GM23338 (cell line): ENCODE results near the gene NTNG1. TPM values are rescaled to one million over a fixed set of nuclear protein-coding genes. Genes with fewer than 3 reads are reported as not detected.

Experiments
- ATAC-seq: fragments of 200-7000 bp; cut with Tn5 transposase; 3 replicates; pipeline ENCODE4 v1.9.1; 2020
- DNase-seq: peaks from one replicate; pipeline ENCODE4 v3.0.0-alpha.2; 2015; ENCODE audit warnings: low spot score
- H2AFZ ChIP-seq: fragments of 200-600 bp; sonication (generic); 2 replicates; pipeline ENCODE4 v1.8.0; 2016; ENCODE audit warnings: antibody characterized with exemption, mild to moderate bottlenecking, moderate library complexity
- H3F3A ChIP-seq: fragments of 200-600 bp; sonication (generic); replicated peaks from 2 replicates; pipeline ENCODE4 v1.8.0; 2017; ENCODE audit warnings: antibody characterized with exemption, mixed run types, low read depth
- H3K27ac ChIP-seq: fragments of 200-600 bp; sonication (generic); 2 replicates; pipeline ENCODE4 v1.6.1; 2016; ENCODE audit warnings: low read depth
- H3K27me3 ChIP-seq: fragments of 200-600 bp; sonication (generic); 2 replicates; pipeline ENCODE4 v1.8.0; 2016; ENCODE audit warnings: mild to moderate bottlenecking, mixed run types, moderate library complexity; ENCODE audit not compliant: insufficient read depth
- H3K36me3 ChIP-seq: fragments of 200-600 bp; sonication (generic); 2 replicates; pipeline ENCODE4 v1.8.0; 2016; ENCODE audit warnings: mild to moderate bottlenecking; ENCODE audit not compliant: insufficient read depth
- H3K4me1 ChIP-seq: fragments of 200-600 bp; sonication (generic); 2 replicates; pipeline ENCODE4 v1.8.0; 2016; ENCODE audit warnings: mild to moderate bottlenecking, moderate library complexity; ENCODE audit not compliant: insufficient read depth
- H3K4me2 ChIP-seq: fragments of 200-600 bp; sonication (generic); 2 replicates; pipeline ENCODE4 v1.7.1; 2017; ENCODE audit warnings: mixed run types
- H3K4me3 ChIP-seq: fragments of 200-600 bp; sonication (generic); 2 replicates; pipeline ENCODE4 v1.6.1; 2016; ENCODE audit warnings: mixed run types
- H3K79me2 ChIP-seq: fragments of 200-600 bp; sonication (generic); replicated peaks from 2 replicates; pipeline ENCODE4 v1.8.0; 2017; ENCODE audit warnings: mild to moderate bottlenecking; ENCODE audit not compliant: insufficient read depth
- H3K9me2 ChIP-seq: fragments of 200-600 bp; sonication (generic); 2 replicates; pipeline ENCODE4 v1.8.0; 2017; ENCODE audit not compliant: insufficient read depth
- H4K20me1 ChIP-seq: fragments of 200-600 bp; sonication (generic); replicated peaks from 2 replicates; pipeline ENCODE4 v1.8.0; 2017; ENCODE audit warnings: mild to moderate bottlenecking; ENCODE audit not compliant: insufficient read depth
- H3K27ac Mint-ChIP-seq: 2 replicates; pipeline ENCODE4 v1.8.0; 2020; ENCODE audit warnings: inconsistent platforms, mild to moderate bottlenecking, moderate library complexity, mixed read lengths
- H3K27me3 Mint-ChIP-seq: 3 replicates; pipeline ENCODE4 v1.8.0; 2022; ENCODE audit warnings: low read depth, mild to moderate bottlenecking, moderate library complexity, mixed read lengths, inconsistent platforms; ENCODE audit not compliant: insufficient read depth, poor library complexity
- H3K36me3 Mint-ChIP-seq: 3 replicates; pipeline ENCODE4 v1.8.0; 2021; ENCODE audit warnings: low read depth, mild to moderate bottlenecking, inconsistent platforms, moderate library complexity, mixed read lengths
- H3K4me1 Mint-ChIP-seq: 3 replicates; pipeline ENCODE4 v1.8.0; 2020; ENCODE audit warnings: mild to moderate bottlenecking, inconsistent platforms, mixed read lengths
- H3K4me3 Mint-ChIP-seq: 3 replicates; pipeline ENCODE4 v1.8.0; 2021; ENCODE audit warnings: moderate library complexity, mild to moderate bottlenecking, inconsistent platforms, mixed read lengths
- H3K9me3 Mint-ChIP-seq: 3 replicates; pipeline ENCODE4 v1.8.0; 2020; ENCODE audit warnings: moderate library complexity, mild to moderate bottlenecking, inconsistent platforms, mixed read lengths
- CREB1 ChIP-seq: fragments of 250-450 bp; sonication (Bioruptor Pico); IDR thresholded peaks from 2 replicates; pipeline ENCODE4 v1.5.0; 2020; ENCODE audit warnings: low read depth, mild to moderate bottlenecking, moderate library complexity
- EZH2 ChIP-seq: fragments of 200-600 bp; sonication (generic); IDR thresholded peaks from one replicate; pipeline ENCODE4 v1.8.0; 2017; ENCODE audit warnings: antibody characterized with exemption, mild to moderate bottlenecking, low read depth; ENCODE audit not compliant: unreplicated experiment
- EZH2phosphoT487 ChIP-seq: fragments of 200-600 bp; sonication (generic); IDR thresholded peaks from one replicate; pipeline ENCODE4 v1.8.1; 2018; ENCODE audit warnings: antibody characterized with exemption; ENCODE audit not compliant: unreplicated experiment
- JUNB ChIP-seq: IDR thresholded peaks from one replicate; pipeline ENCODE4 v1.6.1; 2016; ENCODE audit warnings: antibody characterized with exemption; ENCODE audit not compliant: unreplicated experiment
- NANOG ChIP-seq: IDR thresholded peaks from 2 replicates; pipeline ENCODE4 v1.6.1; 2016; ENCODE audit warnings: antibody characterized with exemption, borderline replicate concordance
- POLR2AphosphoS5 ChIP-seq: IDR thresholded peaks from 2 replicates; pipeline ENCODE4 v1.6.1; 2016; ENCODE audit warnings: antibody characterized with exemption, low read depth
- STAT1 ChIP-seq: IDR thresholded peaks from one replicate; pipeline ENCODE4 v1.6.1; 2016; ENCODE audit warnings: antibody characterized with exemption; ENCODE audit not compliant: unreplicated experiment
- ZNF114 ChIP-seq: fragments of 250-450 bp; sonication (Bioruptor Pico); IDR thresholded peaks from 2 replicates; pipeline ENCODE4 v1.5.0; 2020; ENCODE audit warnings: mild to moderate bottlenecking, moderate library complexity
- ZNF331 ChIP-seq: fragments of 250-450 bp; sonication (Bioruptor Pico); IDR thresholded peaks from 2 replicates; pipeline ENCODE4 v1.5.0; 2020; ENCODE audit warnings: low read depth, mild to moderate bottlenecking, moderate library complexity
- polyA plus RNA-seq: library from polyadenylated mRNA; unstranded; fragments of >200 nt; fragmentation: Nextera tagmentation; extraction: Ambion mirVana; gene quantifications from 2 replicates; pipeline ENCODE4 v1.2.1, GENCODE V29; 2016
- total RNA-seq: library from RNA; depleted of rRNA; stranded (reverse); fragments of >200 nt; shearing (Covaris generic); gene quantifications from 2 replicates; pipeline ENCODE4 v1.2.3, GENCODE V29; 2014
- TF ChIP-seq, protein P1 (sequence below): IDR thresholded peaks from 2 replicates; pipeline ENCODE4 v1.6.1; 2016; ENCODE audit warnings: antibody characterized with exemption
- TF ChIP-seq, protein P2 (sequence below): IDR thresholded peaks from one replicate; pipeline ENCODE4 v1.6.1; 2018; ENCODE audit warnings: antibody characterized with exemption; ENCODE audit not compliant: unreplicated experiment
- TF ChIP-seq, protein P3 (sequence below), 2 experiments: fragments of 200-600 bp in 1 of 2; sonication (generic) in 1 of 2; conservative IDR thresholded peaks; 2 replicates each; pipeline versions ENCODE4 v1.5.1 to v1.6.1; 2016 to 2017; ENCODE audit warnings: antibody characterized with exemption in 2 of 2, low read depth in 2 of 2, mild to moderate bottlenecking in 2 of 2, moderate library complexity in 1 of 2

The NTNG1 gene
- total and polyA plus RNA-seq, 2 experiments from 2014 or later, result 7.2 to 10.3 TPM

DNA sequence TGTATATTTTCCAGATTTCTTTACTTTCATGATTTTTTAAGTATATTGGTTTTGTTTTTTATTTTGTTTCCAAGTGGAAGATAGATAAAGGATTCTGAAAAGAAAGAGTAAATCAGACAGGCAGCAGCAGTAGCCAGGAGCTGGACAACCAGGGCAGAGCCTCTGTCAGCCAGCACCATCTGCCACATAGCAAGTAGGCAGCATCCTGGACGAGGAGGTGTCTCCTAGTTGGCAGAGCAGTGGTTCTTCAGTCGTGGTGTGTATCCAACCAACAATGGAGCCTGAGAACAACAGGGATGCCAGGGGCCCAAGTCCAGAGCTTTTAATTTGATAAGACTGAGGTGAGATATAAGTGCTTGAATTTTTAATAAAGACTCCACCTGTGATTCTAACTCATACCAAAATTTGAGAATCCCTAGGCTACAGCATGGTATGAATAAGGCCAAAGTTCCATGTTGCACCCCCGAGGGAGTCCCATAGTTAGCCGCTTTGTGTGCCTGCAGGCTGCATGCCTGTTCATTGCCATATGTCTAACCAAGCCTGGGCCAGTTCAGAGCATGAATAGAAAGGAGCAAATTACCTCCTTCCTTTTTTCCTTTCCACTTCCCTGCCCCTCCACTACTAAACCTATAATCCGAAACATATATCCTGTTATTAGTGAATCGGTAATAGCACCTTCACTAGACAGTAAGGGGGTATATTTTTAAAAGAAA lies 153.2 kb downstream of the NTNG1 start:
- Histone ChIP-seq H3K79me2 (no peaks in the 10 kb centered on the region), H3K27ac (no peak overlapping the region), H3K4me1 (no peaks in the 10 kb centered on the region), H3K27me3 (no peaks in the 10 kb centered on the region), H3K36me3 (no peaks in the 10 kb centered on the region), H2AFZ (no peak overlapping the region), H3K4me2 (no peak overlapping the region), H4K20me1 (no peaks in the 10 kb centered on the region), H3K4me3 (no peak overlapping the region), H3F3A (no peaks in the 10 kb centered on the region), H3K9me2 (no peaks in the 10 kb centered on the region)
- Mint-ChIP-seq H3K4me3 (no peak overlapping the region), H3K9me3 (no peaks in the 10 kb centered on the region), H3K4me1 (no peaks in the 10 kb centered on the region), H3K36me3 (no peaks in the 10 kb centered on the region), H3K27me3 (no peaks in the 10 kb centered on the region), H3K27ac (no peak overlapping the region)
- DNase-seq (no peak), ATAC-seq (no peak)
- TF ChIP-seq, protein P1, sequence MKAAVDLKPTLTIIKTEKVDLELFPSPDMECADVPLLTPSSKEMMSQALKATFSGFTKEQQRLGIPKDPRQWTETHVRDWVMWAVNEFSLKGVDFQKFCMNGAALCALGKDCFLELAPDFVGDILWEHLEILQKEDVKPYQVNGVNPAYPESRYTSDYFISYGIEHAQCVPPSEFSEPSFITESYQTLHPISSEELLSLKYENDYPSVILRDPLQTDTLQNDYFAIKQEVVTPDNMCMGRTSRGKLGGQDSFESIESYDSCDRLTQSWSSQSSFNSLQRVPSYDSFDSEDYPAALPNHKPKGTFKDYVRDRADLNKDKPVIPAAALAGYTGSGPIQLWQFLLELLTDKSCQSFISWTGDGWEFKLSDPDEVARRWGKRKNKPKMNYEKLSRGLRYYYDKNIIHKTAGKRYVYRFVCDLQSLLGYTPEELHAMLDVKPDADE, result no peak
- TF ChIP-seq ZNF114 (CRISPR knock-in tag), result no peak
- no peak for TF ChIP-seq ZNF331 (CRISPR knock-in tag)

DNA sequence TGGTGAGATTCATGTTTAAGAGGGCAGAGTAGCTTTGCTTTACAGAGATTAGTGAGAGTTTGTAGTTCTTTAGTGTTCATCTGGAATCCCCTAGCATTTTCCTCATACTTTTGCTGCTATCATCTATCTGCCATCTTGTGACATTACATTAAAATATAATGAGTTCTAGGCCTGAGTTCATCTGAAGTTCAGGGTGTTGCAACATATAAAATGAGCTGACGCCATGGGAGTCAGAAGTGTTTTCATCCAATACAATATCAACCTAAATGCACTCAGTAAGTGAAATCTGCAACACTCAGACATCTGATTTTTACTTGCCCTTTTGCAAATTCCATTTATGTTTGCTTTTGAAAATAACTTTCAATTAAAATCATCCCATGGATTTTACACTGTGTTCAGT lies 153.8 kb downstream of the NTNG1 start:
- H3K27me3 ChIP-seq, result no peaks in the 10 kb centered on the region
- H3K4me3 ChIP-seq, result no peak overlapping the region
- H3F3A ChIP-seq, result no peaks in the 10 kb centered on the region
- ATAC-seq (no peak), DNase-seq (no peak)
- no peak overlapping the region for H3K4me2 ChIP-seq
- no peaks in the 10 kb centered on the region for H3K9me2 ChIP-seq
- H3K27me3 Mint-ChIP-seq, result no peaks in the 10 kb centered on the region
- H3K36me3 ChIP-seq, result no peaks in the 10 kb centered on the region
- no peaks in the 10 kb centered on the region for H3K9me3 Mint-ChIP-seq
- no peaks in the 10 kb centered on the region for H3K79me2 ChIP-seq
- no peaks in the 10 kb centered on the region for H3K36me3 Mint-ChIP-seq
- no peak overlapping the region for H3K27ac Mint-ChIP-seq
- H3K4me1 Mint-ChIP-seq, result no peaks in the 10 kb centered on the region
- no peak overlapping the region for H3K27ac ChIP-seq
- no peaks in the 10 kb centered on the region for H4K20me1 ChIP-seq
- no peaks in the 10 kb centered on the region for H3K4me1 ChIP-seq
- H2AFZ ChIP-seq, result no peak overlapping the region
- no peak overlapping the region for H3K4me3 Mint-ChIP-seq
- TF ChIP-seq CREB1 (no peak), JUNB (no peak), EZH2 (no peak), NANOG (no peak), ZNF331 (CRISPR knock-in tag) (no peak), ZNF114 (CRISPR knock-in tag) (no peak), EZH2phosphoT487 (no peak), POLR2AphosphoS5 (no peak), STAT1 (no peak)
- TF ChIP-seq, protein P2, sequence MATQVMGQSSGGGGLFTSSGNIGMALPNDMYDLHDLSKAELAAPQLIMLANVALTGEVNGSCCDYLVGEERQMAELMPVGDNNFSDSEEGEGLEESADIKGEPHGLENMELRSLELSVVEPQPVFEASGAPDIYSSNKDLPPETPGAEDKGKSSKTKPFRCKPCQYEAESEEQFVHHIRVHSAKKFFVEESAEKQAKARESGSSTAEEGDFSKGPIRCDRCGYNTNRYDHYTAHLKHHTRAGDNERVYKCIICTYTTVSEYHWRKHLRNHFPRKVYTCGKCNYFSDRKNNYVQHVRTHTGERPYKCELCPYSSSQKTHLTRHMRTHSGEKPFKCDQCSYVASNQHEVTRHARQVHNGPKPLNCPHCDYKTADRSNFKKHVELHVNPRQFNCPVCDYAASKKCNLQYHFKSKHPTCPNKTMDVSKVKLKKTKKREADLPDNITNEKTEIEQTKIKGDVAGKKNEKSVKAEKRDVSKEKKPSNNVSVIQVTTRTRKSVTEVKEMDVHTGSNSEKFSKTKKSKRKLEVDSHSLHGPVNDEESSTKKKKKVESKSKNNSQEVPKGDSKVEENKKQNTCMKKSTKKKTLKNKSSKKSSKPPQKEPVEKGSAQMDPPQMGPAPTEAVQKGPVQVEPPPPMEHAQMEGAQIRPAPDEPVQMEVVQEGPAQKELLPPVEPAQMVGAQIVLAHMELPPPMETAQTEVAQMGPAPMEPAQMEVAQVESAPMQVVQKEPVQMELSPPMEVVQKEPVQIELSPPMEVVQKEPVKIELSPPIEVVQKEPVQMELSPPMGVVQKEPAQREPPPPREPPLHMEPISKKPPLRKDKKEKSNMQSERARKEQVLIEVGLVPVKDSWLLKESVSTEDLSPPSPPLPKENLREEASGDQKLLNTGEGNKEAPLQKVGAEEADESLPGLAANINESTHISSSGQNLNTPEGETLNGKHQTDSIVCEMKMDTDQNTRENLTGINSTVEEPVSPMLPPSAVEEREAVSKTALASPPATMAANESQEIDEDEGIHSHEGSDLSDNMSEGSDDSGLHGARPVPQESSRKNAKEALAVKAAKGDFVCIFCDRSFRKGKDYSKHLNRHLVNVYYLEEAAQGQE, result no peak
- TF ChIP-seq, protein P3, sequence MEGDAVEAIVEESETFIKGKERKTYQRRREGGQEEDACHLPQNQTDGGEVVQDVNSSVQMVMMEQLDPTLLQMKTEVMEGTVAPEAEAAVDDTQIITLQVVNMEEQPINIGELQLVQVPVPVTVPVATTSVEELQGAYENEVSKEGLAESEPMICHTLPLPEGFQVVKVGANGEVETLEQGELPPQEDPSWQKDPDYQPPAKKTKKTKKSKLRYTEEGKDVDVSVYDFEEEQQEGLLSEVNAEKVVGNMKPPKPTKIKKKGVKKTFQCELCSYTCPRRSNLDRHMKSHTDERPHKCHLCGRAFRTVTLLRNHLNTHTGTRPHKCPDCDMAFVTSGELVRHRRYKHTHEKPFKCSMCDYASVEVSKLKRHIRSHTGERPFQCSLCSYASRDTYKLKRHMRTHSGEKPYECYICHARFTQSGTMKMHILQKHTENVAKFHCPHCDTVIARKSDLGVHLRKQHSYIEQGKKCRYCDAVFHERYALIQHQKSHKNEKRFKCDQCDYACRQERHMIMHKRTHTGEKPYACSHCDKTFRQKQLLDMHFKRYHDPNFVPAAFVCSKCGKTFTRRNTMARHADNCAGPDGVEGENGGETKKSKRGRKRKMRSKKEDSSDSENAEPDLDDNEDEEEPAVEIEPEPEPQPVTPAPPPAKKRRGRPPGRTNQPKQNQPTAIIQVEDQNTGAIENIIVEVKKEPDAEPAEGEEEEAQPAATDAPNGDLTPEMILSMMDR (conservative IDR thresholded peaks at IDR 0.05; ENCODE audit: low read depth in 2 of 2), result no peak
- TF ChIP-seq, protein P1, result no peak
